GM21515 (cell line): ENCODE measurements around the gene CNTNAP2.

Source experiments
- ATAC-seq: cut with Tn5 transposase; IDR thresholded peaks from one replicate; pipeline ENCODE4 v1.9.1; 2021; ENCODE audit not compliant: unreplicated experiment

The CNTNAP2 gene

GRCh38 chr7:146554556-146554955 is 438.0 kb downstream of the CNTNAP2 start:
- ATAC-seq: no peak

DNA sequence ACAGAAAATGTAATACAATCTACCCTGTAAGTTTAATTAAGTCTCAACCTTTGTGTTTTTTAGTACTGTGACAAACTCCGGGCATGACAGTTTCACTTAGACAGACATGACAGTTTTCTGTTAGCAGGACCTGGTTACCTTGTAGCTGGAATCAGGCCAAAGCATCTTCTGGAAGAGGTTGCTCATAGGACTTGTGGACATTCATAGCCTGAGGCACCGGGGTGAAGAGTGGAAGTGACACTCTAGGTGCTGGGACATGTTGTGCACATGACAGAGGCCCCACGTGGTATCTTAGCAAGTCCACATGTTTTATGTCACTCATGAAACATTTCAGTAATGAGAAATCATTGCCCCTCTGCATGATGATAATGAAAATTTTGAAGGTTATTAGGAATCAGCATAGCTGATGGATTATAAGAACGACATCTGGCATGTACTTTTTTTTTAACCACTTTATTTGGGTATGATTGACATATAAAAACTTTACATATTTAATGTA is 441.4 kb downstream of the CNTNAP2 start:
- no peak for ATAC-seq

GRCh38 chr7:146565872-146566271 is 449.3 kb downstream of the CNTNAP2 start:
- ATAC-seq: no peak

- no peak for ATAC-seq
Measured at GRCh38 chr7:146575903-146576302, 459.3 kb downstream of the CNTNAP2 start.

DNA sequence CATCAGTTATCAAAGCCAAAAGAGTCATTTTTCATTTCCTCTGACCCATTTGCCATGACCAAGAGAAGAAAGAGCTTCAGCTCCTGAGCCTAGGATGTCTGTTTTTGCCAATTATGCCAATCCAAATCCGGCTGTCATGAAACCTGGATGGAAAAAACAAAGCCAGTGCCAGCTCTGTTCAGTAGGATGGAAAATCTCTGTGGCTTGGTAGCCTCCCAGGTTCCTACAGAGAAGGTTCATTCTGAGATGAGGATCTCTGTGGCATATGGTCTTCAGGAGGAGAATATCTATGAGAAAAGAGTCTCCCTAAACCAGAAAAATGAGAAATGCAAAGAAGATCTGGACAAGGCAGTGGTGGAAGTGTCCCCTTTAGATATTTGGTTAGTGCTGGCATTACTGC is 475.4 kb downstream of the CNTNAP2 start:
- no peak for ATAC-seq

GRCh38 chr7:146606628-146607027 is 490.0 kb downstream of the CNTNAP2 start:
- no peak for ATAC-seq

DNA sequence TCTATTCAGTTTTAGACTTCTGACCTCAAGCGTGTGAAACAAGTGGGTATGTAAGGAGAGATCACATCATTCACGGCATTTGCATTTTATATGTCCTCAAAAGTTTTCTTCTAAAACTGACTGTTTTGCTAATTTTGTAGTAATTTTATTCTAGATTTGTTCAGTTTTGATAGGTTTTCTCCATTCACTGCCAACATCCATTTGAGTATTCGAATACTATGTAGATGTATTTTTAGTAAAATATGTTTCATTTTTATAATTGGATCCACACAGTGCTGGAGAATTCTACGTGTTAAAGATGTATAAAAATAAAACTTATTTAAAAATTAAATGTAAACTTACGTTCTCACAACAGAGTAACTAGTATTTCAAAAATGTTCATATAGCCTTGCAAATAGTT is 503.0 kb downstream of the CNTNAP2 start:
- no peak for ATAC-seq

- no peak for ATAC-seq
Measured at GRCh38 chr7:146626912-146627311, 510.3 kb downstream of the CNTNAP2 start.

DNA sequence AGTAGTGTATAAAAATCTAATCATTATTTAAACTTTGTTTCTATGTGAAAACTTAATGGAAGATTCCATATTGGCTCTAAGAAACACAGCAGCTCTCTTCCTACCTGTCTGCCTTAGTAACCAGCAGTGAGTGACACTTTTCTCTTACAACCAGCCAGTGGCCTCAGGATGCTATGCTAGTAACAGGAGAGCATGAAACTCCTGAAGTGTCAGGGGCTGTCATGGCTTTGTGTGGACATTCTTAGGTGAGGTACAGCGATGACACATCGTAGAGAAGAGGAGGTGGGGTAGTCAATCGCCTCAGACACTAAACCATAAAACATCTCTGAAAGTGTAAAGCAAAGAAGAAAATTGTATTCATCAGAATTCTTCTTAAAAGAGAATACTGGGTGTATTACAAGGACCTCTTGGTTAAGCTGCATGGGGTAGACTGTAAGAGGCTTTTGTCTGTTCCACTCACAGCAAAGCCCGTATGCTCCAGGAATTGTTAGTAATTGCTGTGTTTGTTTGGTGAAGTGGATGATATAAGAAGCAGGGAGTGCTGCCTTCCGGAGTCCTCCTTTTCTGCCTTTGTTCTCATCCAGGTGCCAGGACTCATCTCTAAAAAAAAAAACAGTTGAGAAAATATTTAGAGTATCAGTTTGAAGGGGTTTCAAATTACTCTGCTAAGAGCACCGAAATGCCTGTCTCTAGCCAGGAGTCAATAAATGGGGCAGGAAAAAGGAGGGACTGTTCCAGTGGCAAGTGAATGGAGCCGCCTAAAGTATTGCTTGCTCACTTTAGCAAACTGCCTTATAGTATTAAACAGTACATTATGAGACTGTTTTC is 518.8 kb downstream of the CNTNAP2 start:
- ATAC-seq: no peak

- ATAC-seq: no peak
Measured at GRCh38 chr7:146636033-146636356, 519.4 kb downstream of the CNTNAP2 start.

GRCh38 chr7:146636581-146636980 is 520.0 kb downstream of the CNTNAP2 start:
- ATAC-seq: no peak

GRCh38 chr7:146639291-146639690 is 522.7 kb downstream of the CNTNAP2 start:
- ATAC-seq: no peak

- no peak for ATAC-seq
Measured at GRCh38 chr7:146641491-146641890, 524.9 kb downstream of the CNTNAP2 start.

DNA sequence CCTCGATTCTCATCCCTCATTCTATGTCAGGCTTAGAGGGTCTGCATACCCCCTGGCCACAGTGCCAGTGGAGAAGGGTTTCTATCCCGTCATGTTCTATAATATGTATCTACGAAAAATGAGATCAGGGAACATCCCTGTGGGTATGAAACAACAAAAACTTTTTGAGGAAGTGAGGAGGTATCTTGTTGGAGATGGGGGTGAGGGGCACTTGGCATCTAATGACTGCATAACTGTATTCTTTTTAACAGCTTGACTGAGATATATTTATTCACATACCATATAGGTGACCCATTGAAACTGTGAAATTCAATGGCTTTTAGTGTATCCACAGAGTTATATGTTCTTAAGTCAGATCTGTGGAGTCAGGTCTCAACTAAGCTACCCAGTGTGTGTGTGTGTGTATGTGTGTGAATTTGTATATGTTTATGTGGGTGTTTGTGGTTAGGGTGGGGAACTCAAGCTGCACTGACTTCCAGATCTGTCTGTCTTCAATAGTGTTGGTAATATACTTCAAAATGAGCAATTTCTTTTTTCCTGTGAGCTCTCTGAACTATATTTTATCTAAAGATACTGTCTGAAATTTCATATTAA is 528.9 kb downstream of the CNTNAP2 start:
- ATAC-seq: no peak

DNA sequence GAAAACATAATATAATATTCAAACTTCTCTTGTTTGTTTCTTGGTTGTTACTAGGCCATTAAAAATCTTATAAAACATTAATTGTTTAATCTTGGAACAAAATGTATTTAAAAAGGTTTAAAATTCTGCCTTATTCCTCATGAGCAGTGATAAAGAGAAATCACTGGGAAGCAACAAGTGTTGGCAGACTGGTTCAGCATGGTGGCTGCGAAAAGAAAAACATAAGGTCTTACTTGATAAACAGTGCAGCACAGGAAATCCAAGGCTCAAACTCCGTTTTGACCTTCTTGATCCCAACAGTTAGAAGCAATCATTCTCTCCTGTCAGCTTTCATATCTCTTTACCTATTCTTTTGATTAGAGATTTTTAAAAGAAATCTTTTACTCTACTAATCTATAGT is 530.8 kb downstream of the CNTNAP2 start:
- ATAC-seq: no peak

DNA sequence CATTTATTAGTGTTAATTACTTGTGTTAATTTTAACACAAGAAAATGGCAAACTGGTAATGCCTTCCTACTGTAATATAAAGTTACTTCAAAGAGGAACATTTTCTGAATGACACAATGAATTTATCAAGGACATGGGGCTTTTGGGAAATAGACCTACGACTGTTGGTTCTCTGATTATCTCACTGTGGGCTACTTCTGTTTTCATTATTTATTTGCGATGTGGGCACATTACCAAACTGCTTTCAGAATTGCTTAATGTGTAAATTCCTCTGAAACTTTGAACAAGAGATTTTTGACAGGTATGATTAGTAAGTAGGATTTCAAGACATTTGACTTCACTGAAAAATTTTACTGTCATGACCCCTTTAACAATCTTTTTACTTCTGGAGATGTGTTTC is 535.6 kb downstream of the CNTNAP2 start:
- no peak for ATAC-seq

GRCh38 chr7:146654048-146654447 is 537.4 kb downstream of the CNTNAP2 start:
- no peak for ATAC-seq

DNA sequence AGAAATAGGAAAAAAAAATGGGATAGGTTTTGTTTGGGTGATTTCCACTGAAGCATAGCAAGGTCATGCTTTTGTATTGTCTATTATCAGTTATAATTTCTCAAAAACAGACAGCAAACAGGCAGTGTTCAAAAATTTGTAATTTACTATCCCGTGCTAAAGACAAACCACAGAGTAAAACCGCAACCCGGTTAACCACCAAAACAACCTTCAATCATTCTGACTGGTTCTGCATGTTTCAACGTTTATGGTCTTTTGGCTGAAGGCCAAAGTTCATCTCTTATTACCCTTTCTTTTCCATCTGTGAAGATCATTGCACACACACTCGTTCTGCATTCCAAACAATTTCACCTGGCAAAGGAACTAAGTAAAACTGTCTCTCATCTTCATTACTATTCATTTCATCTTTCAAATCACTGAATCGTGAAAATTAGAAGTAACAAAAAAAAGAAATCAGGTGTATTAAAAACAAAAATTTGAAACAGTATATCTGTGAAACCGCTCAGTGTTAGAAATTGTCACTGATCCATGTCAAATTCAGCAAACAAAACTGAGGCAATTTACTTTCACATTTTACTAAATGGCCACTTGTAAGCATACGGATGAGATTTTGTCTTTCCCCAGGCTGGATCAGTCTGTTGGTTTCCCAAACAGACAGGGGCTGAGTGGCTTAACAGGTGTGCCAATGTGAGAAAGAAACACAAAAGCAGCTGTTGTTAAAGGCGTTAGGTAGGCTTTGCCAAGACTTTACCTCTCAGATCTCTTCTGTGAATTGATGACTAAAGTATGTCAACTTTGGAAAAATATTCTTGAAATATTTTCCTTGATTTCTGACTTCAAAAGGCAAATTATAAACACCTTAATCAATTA is 539.6 kb downstream of the CNTNAP2 start:
- ATAC-seq: no peak

DNA sequence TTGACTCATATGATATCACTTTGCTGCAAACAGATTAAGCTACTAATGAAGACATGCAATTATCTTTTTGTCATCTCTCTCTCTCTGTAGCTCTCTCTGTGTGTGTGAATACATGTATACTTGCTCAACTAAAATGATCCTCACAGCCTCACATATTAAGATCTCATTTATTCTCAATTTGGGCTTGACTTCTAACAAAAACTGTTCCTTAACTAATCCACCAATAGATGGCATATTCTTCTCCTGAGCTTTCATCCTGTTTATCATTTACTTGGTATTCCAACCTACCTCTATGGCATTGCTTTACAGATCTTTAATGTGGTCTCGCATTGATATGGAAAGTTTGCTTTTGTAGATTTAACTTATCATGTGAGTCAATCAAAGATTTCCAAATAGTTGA is 540.4 kb downstream of the CNTNAP2 start:
- no peak for ATAC-seq

DNA sequence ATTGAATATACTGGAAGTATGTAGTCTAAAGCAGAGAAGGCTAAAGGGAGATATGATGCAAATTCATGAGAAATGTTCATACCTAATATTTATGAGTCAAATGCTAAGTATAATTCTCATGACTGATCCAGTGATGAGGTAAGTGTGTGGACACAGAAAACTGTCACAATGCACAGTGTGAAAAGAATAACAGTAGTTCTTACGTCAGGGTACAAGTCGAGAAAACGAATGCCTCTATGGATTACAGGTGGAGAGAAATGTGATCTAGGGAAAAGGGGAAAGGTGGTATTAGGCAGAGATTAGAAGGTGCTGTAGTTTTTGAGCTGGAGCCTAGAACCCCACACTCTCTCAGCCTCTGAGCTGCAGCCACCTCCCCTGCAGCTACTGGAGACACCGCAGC is 542.0 kb downstream of the CNTNAP2 start:
- no peak for ATAC-seq

DNA sequence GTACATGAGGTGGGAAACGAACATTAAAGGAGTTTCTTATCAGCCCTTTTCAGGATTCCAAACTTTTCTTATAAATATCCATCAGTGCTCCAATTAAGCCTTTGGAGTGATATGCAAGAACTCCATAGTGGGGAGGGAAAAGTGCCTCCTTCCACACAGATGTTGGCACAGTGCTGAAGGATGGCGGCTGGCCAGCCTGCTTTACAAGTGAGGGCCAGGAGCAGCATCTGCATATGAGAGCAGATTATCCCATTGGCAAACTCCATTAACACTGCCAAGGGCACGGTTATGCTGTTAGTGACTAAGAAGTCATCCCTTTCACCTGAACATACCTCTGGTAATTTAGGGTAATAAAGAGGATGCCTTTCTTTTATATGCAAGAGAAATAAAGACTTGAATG is 543.1 kb downstream of the CNTNAP2 start:
- no peak for ATAC-seq

GRCh38 chr7:146660839-146661238 is 544.2 kb downstream of the CNTNAP2 start:
- no peak for ATAC-seq
